GM10248 (cell line): Measurements from ENCODE around the gene MARK1.
"Not testable (repeated sequence)": the region's sequence is repeated elsewhere in the genome, so short reads cannot be mapped to it uniquely, and the experiment has no call there.

Experiments
- CTCF ChIA-PET: fragments of 300-600 bp; sonication (Branson Sonifier 250); formaldehyde crosslinking; extraction: SDS; loops from one replicate; lab custom pipeline; 2021; ENCODE audit warnings: antibody characterized with exemption; lab: Yijun Ruan, JAX
- POLR2A ChIA-PET: fragments of 350-650 bp; sonication (Branson Sonifier 250); formaldehyde crosslinking; extraction: SDS; loops from one replicate; lab custom pipeline; 2020; ENCODE audit warnings: antibody characterized with exemption; lab: Yijun Ruan, JAX
- DNase-seq: peaks from one replicate; pipeline ENCODE4 v3.0.0; 2012; ENCODE audit errors: extremely low spot score
- CTCF ChIP-seq: IDR thresholded peaks from 2 replicates; pipeline ENCODE4 v1.5.1; 2012; ENCODE audit warnings: mild to moderate bottlenecking, low read depth; ENCODE audit errors: extremely low read depth, missing control alignments, control extremely low read depth

MARK1 gene

GRCh38 chr1:220592714-220593113 is 64.8 kb downstream of the MARK1 start:
- no peak for DNase-seq
- ChIA-PET POLR2A (no interaction called here), CTCF (interaction anchor here (1.0 to 2.3 kb wide), 2 partner anchors 24 to 26 kb away, joined by 3 to 5 read pairs; no protein-coding TSS in a partner anchor)
- no peak for TF ChIP-seq CTCF

GRCh38 chr1:220594356-220594755 is 66.4 kb downstream of the MARK1 start:
- ChIA-PET POLR2A (no interaction called here), CTCF (no interaction called here)
- no peak for TF ChIP-seq CTCF
- no peak for DNase-seq

DNA sequence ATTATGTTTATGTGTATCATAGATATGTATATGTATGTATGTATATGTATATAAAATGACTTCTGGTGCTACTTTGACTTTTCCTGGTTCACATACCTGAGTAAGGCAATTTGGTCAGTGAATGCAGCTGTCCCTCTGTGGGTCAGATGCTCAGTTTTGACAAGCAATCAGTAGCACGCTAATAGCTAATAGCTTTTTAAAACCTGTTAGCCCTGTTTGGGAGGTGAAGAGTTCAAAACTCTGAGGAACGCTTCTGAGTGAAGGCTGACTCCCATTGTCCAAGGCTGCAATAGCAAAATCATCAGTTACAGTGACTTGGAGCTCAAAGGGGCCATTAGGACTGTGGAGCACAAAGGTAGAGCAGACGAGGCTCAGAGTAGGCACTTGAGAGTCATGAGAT is 67.2 kb downstream of the MARK1 start:
- no peak for DNase-seq
- POLR2A ChIA-PET: no interaction called here
- CTCF ChIA-PET: no interaction called here
- TF ChIP-seq CTCF: no peak

- no peak for DNase-seq
- ChIA-PET CTCF (no interaction called here), POLR2A (no interaction called here)
- TF ChIP-seq CTCF: no peak
Measured at GRCh38 chr1:220604926-220605325, 77.0 kb downstream of the MARK1 start.

DNA sequence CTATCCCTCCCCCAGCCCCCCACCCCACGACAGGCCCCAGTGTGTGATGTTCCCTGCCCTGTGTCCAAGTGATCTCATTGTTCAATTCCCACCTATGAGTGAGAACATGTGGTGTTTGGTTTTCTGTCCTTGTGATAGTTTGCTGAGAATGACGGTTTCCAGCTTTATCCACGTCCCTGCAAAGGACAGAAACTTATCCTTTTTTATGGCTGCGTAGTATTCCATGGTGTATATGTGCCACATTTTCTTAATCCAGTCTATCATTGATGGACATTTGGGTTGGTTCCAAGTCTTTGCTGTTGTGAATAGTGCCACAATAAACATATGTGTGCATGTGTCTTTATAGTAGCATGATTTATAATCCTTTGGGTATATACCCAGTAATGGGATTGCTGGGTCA is 77.7 kb downstream of the MARK1 start:
- CTCF ChIA-PET, POLR2A ChIA-PET, DNase-seq: not testable (repeated sequence)

DNA sequence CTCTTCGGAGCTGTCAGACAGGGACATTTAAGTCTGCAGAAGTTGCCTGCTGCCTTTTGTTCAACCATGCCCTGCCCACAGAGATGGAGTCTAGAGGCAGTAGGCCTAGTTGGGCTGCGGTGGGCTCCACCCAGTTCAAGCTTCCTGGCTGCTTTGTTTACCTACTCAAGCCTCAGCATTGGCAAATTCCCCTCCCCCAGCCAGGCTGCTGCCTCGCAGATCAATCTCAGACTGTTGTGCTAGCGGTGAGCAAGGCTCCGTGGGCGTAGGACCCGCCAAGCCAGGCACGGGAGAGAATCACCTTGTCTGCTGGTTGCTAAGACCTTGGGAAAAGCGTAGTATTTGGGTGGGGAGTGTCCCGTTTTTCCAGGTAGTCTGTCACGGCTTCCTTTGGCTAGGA is 83.2 kb downstream of the MARK1 start:
- POLR2A ChIA-PET, DNase-seq: not testable (repeated sequence)
- CTCF ChIA-PET: interaction anchor here (1.1 to 1.3 kb wide), 2 partner anchors 10 to 36 kb away, joined by 3 read pairs; no protein-coding TSS in a partner anchor

DNA sequence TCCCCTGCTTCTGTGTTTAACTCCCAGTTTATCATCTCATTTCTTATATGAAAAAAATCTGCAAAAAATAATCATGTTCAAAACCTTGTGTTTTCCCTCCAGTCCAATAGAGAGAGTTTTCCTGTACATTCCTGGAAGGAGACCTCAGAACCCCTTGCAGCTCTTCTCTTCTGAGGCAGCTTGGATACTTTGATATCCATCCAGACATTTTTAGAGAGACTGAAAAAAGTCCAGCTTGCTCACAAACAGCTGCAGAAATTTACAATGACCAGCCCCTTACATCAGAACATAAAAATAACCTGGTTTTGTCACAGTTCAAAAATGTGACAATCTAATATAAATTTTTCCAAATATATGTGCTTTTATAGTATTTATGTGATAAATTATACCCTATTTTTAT is 88.9 kb downstream of the MARK1 start:
- ChIA-PET CTCF (interaction anchor here (0.9 to 1.2 kb wide), 2 partner anchors 24 to 27 kb away, joined by 3 to 5 read pairs; no protein-coding TSS in a partner anchor), POLR2A (no interaction called here)
- no peak for DNase-seq
- no peak for TF ChIP-seq CTCF

- DNase-seq: no peak
- ChIA-PET CTCF (no interaction called here), POLR2A (no interaction called here)
- no peak for TF ChIP-seq CTCF
Measured at GRCh38 chr1:220628431-220628830, 100.5 kb downstream of the MARK1 start.
